GM18520 (cell line): ENCODE measurements around the gene TEF.

Source experiments
- ATAC-seq: cut with Tn5 transposase; IDR thresholded peaks from one replicate; pipeline ENCODE4 v1.9.1; 2021; ENCODE audit not compliant: unreplicated experiment

The TEF gene

DNA sequence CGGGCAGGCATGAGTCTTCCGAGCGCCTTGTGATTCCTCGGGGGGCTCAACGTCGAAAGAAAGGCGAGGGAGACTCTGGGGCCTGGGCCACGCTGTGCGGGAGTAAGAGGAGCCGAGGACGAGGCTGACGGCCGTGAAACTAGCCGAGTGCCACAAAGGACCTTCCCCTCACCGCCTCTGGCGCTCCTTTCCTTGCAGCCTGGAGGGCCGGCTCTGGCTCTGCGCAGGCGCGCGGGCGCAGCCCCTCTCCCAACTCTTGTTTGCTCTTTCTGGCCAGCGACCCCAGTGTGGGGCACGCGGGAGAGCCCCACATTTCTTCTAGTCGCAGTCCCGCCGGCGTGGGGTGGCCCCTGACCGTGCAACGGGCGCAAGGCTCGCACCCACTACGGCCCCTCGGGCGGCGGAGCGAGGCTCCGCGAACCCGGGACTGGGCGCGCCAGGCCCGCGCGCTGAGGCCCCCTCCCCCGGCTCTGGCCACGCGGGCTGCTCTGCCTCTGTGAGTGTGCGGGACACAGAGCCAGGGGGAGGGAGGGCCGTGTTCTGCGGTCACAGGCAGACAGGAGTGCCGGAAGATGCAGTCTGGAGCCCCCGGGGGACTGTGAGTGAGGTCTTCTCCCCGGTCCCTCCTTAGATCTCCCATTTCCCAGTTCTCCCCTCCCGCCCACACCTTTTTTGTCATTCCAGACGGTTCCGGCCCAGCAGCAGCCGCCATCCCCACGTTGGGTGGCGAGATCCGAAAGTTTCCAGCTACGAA is 65.9 kb downstream of the TEF start:
- ATAC-seq = no peak

DNA sequence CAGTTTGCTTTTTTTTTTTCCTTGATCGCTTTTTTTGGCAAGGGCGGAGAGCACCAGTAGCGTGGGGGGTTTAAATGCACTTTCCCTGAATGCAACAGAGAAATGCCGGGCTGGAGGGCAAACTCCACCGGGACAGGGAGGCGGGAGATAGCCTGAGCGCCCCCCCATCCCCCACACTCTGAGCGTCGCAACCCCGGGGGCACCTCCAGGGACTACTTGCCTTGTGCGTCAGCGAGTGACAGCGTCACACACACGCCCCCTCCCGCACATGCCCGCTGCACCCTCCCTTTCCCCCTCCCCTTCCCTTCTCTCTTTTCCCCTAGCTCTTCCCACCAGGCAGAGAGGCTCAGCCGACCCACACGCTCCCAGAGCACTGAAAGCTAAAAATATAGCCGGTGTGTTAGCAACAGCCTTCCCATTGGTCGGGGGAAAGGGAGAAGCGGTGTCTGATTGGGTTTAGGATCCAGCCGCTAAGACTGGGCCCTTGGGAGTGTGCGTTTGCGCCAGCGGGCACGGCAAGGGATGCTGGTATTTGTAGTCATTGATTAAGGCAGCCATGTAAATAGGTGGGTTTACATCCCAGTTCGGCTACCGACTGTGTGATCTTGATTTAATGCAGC is 66.6 kb downstream of the TEF start:
- ATAC-seq = peak; percentile 37
